ENCODE data around the gene MRPS9.

The MRPS9 gene

DNA sequence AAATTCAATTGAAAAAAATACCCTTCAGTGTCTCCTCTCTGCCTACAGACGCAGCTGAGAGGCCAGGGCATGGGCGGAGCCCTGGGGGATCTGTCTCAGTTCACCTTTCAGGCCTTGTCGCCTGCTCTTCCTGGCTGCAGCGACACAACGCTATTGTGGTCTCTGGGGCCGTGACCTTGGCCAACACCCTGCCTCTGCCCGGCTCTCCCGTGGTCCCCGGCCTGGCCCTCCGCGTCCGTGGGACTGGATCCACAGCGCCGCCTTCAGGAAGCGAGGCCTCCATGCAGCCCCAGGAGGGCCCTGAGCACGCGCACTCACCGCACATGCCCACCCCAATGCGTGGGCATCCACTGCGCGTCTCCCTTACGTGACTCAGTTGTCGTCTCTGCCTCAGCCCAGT lies 81.1 kb downstream of the MRPS9 start:
- no peak for DNase-seq (ENCODE audit: low read depth in 2 of 2)

DNA sequence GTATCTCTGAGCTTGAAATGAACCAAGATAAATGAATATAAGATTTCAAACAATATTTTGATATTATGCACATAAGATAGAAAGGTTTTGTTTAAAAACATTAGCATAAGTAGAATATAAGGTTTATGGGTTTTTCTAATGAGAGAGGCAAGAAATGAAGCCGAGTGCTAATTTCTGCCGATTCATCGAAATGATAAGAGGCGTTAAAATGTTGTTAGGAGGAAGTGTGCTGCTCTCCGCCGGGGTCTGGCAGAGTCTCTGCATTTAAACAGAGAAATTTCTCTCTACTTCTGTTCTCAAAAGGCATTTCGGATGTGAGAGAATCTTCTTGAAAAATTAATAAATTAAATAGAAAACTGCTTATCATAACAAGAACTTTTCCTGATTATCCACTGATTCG lies 83.6 kb downstream of the MRPS9 start:
- no peak for DNase-seq (ENCODE audit: low read depth in 2 of 2)

DNA sequence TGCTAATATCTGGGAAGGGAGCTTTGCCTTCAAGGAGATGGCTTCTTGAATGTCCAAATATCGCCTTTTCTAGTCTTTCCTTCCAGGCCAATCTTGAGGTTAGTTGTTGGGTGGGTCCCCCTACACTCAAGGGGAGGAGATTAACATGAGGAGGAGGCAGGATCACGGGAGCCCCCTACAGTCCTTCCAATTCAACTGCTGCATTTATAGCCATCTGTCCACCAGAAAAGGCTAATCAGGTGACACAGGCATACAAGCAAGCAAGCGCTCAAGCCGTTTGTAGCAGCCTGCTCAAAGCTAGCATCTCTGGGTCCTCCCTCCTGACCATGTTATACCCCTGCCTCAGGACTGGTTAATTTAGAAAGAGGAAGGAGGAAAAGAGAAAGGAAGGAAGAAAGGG lies 87.6 kb downstream of the MRPS9 start:
- DNase-seq (ENCODE audit: low read depth in 2 of 2), result no peak

DNA sequence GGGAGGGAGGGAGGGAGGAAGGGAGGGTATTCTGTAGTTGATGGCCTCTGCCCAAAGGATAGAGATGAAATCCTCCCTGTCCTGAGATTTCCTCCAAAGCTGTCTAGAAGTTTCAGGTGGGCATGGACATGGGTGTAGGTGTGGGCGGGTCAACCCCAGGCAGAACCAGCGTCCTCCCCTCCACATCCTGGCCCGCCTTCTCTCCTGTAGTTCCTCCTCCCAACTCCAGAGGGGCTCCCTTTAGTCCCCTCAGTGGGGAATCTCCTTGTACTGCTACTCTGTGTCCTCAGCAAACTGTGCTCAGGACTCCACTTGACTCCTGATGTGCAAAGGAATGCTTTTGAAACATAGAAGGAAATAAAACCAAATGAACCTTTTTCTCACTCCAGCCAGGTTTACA lies 88.1 kb downstream of the MRPS9 start:
- no peak for DNase-seq (ENCODE audit: low read depth in 2 of 2)

DNA sequence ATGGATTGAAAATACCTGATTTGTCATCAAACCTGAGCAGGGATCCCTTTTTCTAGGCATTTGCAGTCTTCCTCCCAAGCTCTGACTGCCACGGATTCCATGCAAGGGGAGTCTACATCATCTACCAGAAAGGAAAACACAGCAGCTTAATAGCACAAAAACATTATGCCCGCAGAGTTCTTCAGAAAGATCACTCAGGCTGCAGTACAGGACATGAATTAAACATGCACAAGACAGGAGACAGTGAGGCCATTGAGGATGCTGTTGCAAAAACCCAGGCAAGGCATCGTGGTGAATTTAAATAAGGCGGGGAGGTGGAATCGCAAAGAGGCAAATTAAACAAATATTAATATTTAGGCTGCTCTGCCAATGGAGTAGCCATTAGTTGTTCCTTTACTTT lies 88.5 kb downstream of the MRPS9 start:
- DNase-seq (ENCODE audit: low read depth in 2 of 2), result no peak

DNA sequence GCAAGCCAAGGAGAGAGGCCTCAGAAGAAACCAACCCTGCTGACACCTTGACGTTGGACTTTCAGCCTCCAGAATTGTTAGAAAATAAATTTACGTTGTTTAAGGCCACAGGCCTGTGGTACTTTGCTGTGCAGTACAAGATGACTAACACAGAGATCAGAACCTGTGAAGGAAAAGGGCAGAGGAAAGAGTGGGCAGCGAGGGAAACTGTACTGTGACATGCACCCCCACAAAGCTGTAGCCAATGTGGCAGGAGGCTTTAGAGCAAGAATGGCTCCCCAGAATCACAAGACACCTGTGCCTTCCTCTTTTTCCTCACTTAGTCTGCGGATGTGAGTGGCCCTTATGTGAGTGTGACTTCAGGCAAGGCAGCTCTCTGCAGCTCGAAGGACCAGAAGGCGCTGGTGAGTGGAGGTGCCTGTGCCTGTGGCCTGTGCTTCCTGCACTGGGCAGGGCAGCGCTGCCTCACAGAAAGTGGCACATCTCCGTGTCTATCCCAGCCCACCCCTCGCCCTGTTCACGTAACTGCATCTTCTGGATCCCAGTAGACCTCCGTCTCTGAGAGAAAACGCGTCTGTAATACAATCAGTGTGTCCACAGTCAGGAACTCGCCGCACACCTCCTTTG lies 89.5 kb downstream of the MRPS9 start:
- DNase-seq (ENCODE audit: low read depth in 2 of 2), result no peak

DNA sequence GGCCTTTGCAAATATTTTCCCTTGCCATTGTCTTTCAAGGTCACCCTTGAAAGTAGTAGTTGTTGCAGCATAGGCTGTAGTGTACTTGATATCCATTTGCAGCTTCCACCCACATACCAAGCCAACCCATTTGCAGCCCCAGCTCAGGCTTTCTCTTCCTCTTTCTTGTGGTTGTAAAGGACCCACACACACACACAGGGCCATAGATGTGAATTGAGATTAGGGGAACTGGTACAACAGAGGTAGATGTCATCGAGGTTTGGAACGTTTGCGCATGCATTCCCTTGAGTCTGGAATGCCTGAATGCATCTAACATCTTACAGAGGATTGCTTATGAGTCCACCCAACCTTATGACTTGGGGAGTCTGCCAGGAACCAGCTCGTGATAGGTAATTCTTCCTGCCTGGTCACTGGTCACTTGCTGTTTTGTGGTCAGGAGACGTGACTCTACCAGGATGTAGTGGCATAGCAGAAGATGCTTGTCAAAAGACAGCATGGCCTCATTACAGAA lies 91.9 kb downstream of the MRPS9 start:
- DNase-seq (ENCODE audit: low read depth in 2 of 2), result no peak

DNA sequence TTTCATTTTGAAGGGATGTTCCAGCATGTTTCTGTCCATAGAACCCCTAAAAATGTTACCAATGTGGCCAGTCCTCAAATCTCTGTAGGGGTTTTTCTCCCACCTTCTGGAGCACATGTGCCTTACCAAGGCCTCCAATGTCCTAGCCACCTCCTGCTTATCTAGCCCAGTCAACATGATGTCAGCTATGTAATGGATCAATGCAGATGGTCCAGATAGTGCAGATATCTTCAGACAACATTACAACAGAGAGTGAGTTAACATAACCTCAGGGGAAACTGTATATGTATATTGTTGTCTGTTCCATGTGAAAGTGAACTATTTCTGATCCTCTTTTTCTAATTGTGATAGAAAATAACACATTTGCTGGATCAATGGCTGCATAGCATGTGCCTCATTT lies 92.7 kb downstream of the MRPS9 start:
- DNase-seq (ENCODE audit: low read depth in 2 of 2), result no peak

DNA sequence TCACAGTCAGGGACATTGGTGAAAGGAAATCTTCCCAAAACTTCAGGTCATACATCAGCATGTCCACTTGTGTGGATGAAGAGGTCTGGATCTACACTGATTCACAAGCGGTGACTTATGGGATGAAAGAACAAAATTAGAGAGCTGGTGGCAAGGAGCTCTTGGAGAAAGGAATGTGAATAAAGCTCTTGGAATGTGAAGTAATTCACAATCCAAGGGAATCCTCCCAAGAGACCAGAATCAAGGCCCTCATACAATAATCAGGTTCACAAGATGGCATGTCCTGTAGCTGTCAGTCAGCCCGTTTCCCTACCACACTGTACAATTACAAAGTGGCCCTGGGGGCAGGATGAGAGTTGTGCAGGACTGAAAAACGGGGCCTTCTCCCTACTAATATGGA lies 96.2 kb downstream of the MRPS9 start:
- DNase-seq (ENCODE audit: low read depth in 2 of 2), result no peak

DNA sequence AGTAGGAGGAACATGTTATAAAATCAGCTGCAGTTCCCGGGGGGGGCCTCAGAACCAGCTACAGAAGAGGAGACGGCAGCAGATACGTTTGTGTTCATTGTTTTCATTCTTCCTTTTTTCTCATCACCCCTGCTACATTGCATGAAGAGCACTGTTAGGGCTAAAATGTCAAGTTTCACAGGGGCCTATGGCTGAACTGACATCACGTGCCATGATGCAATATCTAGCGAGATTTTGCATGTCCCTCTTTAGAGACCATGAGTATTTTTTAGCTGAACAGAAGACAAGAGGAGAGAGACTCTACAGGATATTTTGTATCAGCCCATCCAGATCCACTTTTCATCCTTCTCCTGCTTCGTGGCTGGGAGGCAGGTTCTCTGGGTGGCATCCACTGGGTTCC lies 97.6 kb downstream of the MRPS9 start:
- no peak for DNase-seq (ENCODE audit: low read depth in 2 of 2)

DNA sequence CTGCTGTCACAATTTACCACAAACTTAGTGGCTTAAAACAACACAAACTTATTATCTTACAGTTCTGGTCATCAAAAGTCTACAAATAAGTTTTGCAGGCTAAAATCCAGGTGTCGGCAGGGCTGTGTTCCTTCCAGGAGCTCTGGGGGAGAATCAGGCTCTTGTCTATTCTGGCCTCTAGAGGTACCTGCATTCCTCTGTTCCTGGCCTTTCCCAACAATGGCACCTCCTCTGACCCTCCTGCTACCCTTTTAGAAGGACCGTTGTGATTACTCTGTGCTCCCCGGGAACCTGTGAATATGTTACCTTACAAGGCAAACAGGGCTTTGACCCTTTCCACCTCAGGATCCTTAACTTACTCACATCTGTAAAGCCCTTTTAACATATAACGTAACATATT lies 98.5 kb downstream of the MRPS9 start:
- DNase-seq (ENCODE audit: low read depth in 2 of 2), result no peak

DNA sequence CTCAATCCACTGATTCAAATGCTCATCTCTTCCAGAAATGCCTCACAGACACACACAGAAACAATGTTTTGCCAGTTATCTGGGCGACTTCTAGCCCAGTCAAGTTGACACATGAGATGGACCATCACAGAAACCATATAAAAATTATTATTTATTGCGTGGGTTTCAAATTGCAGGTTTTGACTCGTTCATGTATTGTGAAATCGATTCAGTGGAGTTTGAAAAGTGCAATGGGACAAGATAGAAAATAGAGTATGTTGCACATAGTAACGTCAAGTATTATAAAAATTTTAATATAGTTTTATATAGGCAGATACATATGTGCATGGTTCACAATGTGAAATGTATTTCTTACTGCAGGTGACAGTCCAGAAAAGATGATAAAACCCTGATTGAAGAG lies 100.8 kb downstream of the MRPS9 start:
- DNase-seq (ENCODE audit: low read depth in 2 of 2), result no peak

DNA sequence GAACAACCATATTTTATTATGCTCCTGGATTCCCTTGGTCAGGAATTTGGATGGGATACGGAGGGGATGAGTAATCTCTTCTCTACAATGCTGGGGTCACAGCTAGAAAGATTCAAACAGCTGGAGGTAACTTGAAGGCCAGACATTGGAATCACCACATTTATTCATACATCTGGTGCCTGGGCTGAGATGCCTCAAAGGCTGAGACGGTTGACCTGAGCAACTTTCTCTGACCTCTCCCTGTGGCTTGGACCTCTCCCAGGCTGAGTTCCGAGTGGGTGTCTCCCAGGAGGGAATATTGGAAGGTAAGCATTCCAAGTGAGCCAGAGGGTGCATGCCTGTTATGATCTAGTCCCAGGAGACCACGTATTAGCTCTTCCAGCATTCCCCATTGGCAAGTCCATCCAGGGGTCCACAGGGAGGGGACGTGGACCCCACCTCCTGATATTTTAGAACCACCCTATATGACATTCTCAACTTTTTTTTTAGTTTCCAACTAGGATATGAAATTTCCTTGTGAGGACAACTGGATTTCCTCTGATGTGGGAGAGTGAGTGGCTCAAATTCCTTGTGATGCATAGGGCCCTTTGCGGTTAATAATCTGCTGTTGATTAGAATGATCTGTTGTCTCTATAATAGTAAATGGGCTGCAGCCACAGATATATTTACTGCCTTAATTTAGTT lies 101.8 kb downstream of the MRPS9 start:
- DNase-seq (ENCODE audit: low read depth in 2 of 2), result no peak

DNA sequence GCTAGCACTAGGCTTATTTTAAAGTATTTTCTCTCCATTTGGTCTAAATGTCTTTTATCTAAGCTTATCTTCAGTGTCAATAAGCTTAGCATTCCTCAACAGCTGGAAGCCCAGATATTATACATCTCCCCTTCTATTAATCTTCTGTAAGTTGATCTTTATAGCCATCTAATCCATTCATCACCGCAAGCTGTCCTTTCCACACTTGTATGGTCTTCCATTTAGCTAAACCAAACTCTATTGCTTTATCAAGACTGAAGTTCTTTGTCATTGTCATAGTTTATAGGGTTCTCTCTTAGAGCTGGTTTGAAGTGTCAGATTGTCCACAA lies 102.3 kb downstream of the MRPS9 start:
- DNase-seq (ENCODE audit: low read depth in 2 of 2), result no peak

DNA sequence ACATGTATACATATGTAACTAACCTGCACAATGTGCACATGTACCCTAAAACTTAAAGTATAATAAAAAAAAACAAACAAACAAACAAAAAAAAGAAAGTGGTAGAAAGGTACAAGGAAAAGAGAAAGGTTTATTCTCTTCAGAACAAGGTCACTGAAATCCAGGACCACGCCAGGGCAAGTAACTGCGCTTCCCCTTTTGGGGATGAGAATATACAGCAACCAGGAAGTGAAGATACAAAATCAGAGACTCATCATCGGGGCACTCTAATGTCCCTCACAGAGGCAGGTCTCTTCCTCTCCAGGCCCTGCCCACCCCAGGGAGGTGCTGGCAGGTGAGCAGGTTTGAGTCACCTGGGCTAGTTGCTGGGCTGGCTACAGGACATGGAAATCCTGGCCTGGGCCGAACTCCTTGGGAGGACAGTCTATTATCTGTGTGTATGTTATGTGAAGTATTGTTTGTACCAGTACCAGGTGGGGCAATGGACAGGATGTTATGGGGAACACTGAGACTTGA lies 103.3 kb downstream of the MRPS9 start:
- no peak for DNase-seq (ENCODE audit: low read depth in 2 of 2)

DNA sequence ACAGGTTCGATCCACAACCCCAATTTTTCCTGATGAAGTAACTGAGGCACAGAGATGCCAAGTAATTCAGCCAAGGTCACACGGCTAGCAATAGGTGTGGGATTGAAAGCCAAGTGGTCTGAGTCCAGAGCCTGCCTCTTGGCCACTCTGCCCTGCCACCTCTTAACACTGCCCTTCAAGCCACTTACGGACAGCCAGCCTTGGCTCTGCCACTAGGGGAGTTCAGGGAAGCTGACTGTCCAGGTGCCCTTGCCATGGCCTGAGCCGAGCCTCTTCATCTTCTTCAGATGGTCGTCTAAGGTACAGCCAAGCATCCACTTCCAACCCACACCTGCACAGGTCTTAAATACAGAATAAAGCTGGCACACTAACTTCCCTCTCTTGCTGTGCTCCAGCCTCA lies 104.4 kb downstream of the MRPS9 start:
- no peak for DNase-seq (ENCODE audit: low read depth in 2 of 2)

DNA sequence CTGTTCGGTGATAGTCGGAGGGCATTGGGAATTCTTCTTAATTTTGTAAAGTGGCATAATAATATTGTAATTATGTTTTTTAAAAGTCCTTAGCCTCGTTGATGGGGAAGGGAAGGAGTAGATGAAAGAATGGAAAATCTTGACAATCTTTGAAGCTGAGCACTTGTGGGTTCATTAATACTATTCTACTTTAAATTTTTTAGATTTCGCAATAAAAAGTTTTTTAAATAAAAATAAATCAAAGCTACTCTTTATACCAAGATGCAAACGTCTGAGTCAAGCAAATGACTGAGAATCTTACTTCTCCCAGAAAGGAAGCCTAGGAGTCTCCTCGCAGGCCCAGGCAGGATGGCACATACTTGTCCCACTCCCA lies 105.2 kb downstream of the MRPS9 start:
- DNase-seq (ENCODE audit: low read depth in 2 of 2), result no peak

DNA sequence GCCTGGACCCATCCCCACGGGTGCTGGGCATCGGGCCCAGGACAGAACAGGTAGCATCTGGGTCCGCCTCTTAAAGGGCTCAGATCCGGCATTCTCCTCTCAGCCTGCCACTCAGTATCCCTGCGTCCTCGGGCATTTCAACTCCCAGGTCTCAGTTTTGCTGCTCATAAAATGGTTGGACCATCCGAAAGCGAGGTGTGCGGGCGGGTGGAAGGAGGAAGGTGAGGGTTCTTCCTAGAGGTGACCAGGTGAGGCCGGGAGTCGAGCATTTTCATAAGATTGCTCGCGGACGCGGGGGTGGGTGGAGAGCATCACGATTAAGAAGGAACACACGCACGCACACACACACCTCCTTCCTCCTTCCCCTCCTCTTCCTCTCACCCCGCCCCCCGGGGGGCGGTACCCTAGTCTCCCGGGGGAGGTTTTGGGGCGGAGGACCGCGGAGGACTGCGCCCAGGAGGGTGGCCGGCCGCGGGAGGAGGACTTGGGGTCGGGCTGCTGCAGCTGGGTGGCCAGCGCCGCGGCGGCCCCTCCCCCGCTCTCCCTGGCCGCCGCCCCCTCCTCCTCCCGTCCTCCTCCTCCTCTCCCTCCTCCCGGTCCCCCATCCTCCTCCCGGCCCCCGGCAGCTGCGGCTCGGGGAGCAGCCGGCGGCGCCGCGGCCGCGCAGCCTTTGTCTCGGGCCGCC lies 105.7 kb downstream of the MRPS9 start:
- DNase-seq (ENCODE audit: low read depth in 2 of 2), result peak in 1 of 2 donors; percentile 20

DNA sequence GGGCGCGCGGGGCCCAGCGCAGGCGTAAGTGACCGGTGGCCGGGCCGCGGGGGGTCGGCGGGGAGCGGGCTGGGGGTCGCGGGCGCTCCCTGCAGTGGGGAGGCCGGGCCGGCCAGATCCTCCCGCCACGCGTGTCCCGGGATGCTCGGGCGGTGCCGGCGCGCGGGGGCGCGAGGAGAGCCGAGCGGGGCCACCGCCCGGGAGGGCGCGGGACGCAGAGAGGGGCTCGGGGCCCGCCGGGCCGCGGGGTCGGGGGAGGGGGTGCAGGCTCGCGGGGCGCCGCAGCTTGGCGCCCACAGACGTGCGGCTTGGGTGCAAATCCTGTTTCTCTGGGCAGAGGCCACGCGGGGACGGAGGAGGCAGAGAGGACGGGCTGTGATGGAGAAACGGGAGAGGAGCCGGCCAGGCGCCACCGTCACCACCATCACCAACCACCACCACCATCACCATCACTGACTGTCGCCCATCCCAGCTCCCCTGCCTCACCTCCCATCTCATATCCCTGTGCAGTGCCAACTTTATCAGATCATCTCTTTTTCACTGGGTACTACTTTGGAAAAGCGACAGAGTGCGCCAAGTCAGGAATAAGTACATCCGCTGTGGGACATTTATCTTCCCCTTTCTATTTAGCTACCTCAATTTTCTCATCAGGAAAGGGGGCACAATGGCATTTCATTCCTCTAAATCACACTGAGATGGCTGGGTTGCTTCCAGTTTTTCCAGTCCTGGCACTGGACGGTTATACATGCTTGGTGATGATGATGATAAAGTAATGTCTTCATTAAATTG lies 106.5 kb downstream of the MRPS9 start:
- no peak for DNase-seq (ENCODE audit: low read depth in 2 of 2)

DNA sequence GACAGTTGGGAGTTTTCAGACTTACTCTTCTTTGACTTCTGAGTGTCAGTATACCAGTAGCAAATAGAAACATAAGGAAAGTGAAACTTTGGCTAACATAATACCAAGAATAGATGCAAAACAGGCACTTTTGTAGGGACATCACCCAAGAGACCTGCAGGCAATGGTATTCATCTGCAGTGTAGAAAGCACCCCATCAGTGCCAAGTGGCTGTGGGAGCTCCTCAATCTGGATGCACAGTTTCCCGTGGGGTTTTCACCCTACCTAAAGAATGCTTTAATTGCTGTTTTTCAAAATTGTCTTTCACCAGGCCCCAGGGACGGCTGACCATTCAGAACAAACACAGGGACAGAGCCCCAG lies 107.1 kb downstream of the MRPS9 start:
- DNase-seq (ENCODE audit: low read depth in 2 of 2), result no peak

DNA sequence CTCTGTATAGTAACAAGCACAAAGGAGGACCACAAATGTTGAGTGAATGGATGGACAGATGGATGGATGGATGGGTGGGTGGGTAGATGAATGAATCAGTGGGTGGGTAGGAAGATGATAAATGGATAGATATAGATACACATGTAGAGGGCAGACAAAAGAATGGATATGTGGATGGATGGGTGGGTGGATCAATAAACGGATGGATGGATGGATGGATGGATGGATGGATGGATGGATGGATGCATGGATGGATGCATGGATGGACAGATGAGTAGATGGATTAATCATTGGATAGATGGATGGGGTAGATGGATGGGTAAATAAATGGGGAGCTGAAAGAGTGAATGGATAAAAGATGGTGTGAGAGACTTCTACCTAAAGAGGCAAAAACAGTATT lies 111.4 kb downstream of the MRPS9 start:
- DNase-seq (ENCODE audit: low read depth in 2 of 2), result no peak

Data from stimulated activated CD8-positive, alpha-beta memory T cell treated with anti-CD3 and anti-CD28 coated beads, Interleukin-7, amount 100 ng/mL, for 4 hours (primary cell).